Right lung (tissue), 5 donors: ENCODE measurements around the gene APCDD1L. TPM values are rescaled to one million over a fixed set of nuclear protein-coding genes. Genes with fewer than 3 reads are reported as not detected.
A peak's percentile ranks its signal among the peaks of the same experiment; 100 is the strongest.
"Not testable (repeated sequence)": the region's sequence is repeated elsewhere in the genome, so short reads cannot be mapped to it uniquely, and the experiment has no call there.

Experiments
- DNase-seq, 2 donors: peaks; one replicate each; pipeline ENCODE4 v3.0.0-alpha.2; 2013
- polyA plus RNA-seq, 5 donors: library from polyadenylated mRNA; unstranded; fragments of 120-200 nt; gene quantifications; one replicate each; pipeline versions ENCODE4 v1.2.1 to v1.2.3, GENCODE V29; 2013; ENCODE audit warnings: inconsistent platforms in 1 of 5, low replicate concordance in 1 of 5; ENCODE audit not compliant: insufficient read length in 5 of 5, insufficient read depth in 1 of 5

The APCDD1L gene
- polyA plus RNA-seq, 5 donors = 0.07 to 0.21 TPM; not detected in 3

DNA sequence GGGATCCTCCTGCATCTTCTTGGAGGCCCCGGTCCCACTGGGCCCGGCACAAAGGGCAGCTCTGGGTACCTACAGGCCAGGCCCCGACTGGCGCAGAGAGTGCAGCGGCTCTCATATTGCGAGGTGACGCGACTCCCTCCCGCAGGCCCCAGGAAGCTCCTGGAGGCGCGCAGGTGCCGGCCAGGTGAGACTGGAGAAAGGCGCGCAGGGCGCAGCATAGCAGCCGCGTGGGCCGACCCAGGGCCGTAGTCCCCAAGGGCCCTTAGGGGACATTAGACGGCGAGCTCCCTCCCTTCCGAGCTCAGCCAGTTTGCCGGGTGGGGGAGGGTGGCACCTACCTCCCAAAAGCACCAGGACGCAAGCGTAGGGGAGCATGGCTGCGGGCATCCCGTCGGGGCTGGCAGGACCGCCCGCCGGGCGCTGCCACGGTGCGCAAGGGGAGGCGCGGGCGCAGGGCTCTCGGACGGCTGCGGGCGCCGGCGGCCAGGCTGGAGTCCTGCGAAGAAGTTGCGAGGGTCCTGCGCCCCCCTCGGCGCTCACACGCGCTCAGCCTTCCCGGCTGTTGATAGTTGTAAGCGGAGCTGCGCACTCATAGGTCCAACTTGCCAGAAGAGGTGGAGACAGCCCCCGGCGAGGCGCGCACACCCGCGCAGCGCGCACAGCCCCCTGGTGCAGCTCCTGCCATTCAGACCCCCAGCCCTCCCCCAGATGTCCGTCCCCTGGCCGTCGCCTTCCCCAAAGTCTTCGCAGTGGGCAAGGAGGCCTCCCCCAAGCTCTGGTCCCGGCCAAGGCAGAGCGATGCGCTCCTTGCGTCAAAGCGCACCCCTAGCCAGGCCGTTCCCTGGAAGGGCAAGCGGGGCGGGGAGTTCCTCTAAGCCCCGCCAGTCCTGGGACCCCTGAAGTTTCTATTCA, 622 bp downstream of the APCDD1L start:
- DNase-seq = no peak

DNA sequence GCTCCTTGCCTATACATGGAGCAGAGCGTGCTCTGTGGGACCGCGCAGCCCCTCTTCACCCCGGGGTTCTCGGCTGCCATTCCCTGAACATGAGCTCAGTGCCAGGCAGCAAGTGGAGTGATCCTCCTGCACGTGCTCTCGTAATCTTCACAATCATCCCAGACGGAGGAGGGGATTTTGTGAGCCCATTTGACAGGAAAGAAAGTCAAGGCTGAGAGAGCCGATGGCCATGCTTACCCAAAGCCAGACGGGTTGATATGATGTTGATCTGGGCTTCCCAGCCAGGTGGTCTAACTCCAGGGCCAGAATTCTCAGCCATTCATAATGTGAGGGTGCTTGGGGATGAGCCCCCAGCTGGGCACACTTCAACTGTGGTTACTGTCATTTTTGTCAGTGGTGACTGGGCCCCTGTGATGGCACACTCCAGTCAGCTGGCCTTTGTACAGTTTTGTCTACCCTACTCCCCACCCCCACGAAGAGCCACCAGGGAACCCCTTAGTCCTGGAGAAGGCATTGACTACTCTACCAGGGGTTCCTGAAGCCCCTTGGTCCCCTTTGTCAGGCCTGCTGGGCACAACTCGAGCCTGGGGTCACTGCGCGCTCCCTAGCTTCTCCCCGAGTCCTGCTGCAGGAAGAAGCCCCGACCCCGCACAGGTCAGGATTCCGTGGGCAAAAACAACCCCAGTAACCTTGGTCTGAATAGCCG, 1.5 kb downstream of the APCDD1L start:
- DNase-seq = no peak

DNA sequence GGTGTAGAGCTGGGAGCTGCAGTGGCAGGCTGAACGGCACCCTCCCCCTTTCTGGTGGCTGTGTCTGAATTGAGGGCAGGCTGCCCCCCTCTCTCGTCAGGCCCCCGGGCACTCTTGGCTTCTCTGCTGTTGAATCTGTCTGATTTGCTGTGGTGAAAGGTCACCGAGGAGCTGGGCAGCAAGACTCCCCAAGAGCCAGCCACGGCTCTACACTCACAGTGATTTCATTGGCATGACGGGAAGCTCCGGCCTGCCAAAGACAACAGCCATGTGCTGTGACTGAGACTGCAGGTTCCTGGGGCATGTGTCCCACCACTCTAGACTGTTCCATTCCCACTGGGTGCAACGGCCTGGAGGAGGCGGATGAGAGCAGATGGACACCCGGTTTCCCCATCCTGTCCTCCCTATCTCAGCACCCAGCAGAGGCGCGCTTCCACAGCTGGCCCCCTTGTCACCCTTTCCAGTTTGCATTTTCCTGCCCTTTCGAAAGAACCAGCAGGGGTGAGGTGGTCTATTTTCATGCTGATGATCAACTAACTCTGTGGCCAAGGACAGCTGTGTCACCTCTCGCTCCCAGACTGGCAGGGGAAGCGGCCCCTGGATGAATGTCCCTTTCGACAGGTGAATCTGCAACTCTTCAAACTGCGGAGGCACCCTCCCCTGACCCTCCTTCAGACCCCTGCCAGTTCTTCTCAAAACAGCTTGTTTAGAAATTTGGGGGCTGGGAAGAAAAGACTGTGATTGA, 2.2 kb downstream of the APCDD1L start:
- DNase-seq = no peak

DNA sequence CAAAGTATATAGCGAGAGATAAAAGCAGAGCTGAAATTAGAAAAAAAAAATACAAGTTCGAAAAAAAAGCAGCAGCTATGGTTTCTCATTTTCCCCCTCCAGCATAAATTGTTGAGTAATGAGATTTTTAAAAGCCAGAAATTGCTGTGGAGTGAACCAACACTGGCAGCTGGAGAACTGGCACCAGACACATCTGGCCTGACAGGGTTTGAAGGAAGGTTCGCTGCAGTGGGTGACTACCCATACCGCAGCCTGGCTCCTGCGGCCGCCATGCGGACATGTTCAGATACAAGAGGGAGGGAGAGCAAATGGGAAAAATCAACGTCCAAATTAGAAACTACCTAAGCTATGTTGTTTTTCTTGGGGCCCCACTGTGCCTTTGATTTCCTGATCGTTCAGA, 3.3 kb downstream of the APCDD1L start:
- DNase-seq = no peak

DNA sequence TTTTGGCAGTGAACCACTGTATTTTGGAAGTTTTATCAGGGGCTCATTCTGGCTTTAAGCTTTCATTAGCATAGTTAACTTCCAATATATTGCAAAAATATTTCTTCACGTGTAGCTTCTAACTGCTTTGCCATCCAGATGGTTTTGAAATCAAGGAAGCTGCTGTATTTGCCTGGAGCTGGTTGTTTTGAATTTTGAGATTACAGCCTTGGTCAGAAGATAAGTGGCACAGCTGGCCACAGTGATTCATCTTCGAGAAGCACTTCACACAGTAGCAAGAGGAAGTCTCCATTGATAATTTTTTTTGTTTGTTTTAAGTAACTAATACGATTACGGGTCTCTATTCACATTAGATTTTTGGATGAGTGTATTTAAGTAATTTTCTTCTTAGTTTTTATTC, 3.8 kb downstream of the APCDD1L start:
- DNase-seq = peak in 1 of 2 donors; percentile 32

DNA sequence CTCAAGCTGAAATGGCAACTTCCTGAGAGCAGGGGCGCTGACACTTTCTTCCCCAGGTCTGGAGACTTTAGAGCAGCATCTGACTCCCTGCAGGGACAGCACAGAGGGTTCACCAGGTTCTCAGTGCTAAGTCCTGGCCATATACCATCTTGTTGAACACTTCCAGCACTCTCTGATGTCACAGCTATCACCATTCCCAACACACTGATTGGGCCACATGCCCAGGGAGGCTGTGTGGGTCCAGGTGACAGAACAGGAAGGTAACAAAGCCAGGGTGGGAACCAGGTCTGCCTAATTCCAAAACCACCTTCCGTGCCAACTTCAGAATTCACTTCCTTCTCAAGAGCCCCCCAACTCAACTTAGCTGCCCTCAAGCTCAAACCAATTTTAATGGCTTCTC, 4.3 kb downstream of the APCDD1L start:
- no peak for DNase-seq

DNA sequence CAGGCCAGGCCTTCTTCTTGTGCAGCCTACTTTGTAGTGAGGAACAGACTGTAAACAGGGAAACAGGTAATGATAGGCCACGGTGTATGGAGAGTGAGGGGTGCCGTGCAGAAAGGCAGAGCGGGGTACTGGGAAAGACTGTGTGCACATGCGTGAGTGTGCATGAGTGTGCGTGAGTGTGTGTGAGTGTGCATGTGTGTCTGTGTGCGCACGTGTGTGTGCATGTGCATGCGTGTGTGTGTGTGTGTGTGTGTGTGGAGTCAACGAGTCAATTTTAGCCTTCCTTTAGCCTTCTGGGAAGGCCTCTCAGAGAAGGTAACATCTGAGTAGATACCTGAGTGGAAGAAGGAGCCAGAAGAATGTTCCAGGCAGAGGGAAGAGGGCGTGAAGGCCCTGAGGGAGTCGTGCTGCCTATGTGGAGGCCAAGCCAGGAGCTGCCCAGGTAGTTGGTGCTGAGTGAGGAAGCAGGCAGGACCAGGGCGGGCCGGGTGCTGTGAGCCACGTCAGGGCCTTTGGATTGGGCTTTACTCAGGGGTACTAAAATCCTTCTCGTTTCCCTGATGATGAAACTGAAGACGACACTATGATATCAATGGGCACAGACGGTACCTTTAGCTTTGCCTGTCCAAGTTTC, 6.3 kb downstream of the APCDD1L start:
- no peak for DNase-seq

DNA sequence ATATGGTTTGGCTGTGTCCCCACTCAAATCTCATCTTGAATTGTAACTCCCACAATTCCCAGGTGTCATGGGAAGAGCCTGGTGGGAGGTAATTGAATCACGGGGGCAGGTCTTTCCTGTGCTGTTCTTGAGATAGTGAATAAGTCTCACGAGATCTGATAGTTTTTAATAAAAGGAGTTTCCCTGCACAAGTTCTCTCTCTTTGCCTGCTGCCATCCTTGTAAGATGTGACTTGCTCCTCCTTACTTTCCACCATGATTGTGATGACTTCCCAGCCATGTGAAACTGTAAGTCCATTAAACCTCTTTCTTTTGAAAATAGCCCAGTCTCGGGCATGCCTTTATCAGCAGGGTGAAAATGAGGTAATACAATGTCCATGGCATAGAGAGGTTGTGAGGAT, 8.2 kb downstream of the APCDD1L start:
- not testable (repeated sequence) for DNase-seq

DNA sequence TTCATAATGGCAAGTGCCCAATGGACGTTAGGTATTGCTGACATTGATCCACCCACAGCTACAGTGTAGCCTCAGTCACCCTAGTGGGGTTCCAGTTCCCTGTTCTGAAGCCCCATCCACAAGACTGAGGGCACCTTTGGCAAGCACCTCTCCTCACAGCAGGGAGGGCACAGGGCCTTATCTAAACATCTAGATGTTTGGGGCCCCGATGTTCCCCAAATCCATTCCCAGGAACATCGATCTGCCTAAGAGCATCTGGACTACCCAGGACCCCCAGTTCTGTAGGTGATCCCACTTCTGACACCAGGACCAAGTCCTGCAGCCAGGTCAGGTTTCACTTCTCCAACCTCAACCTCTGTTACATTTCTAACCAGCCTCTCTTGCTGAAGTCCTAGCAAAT, 10.6 kb downstream of the APCDD1L start:
- DNase-seq = no peak

DNA sequence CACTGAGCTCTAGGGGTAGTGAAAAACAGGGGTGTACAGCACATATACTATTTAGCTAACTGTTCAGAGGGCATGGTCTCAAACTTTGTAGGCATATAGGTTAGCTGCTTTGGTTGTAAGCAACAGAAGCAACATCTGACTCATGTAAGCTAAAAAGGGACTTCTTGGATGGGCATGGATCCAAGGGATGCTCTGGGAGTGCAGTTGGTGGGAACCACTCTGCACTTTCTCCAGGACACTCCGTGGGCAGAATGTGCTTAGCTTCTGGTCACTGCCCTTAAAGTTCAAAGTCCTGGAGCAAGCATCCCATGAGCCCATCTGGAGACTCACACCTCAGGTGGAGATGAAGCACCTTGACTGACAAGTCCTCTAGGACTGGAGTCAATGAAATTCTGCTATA, 11.5 kb downstream of the APCDD1L start:
- DNase-seq = no peak

DNA sequence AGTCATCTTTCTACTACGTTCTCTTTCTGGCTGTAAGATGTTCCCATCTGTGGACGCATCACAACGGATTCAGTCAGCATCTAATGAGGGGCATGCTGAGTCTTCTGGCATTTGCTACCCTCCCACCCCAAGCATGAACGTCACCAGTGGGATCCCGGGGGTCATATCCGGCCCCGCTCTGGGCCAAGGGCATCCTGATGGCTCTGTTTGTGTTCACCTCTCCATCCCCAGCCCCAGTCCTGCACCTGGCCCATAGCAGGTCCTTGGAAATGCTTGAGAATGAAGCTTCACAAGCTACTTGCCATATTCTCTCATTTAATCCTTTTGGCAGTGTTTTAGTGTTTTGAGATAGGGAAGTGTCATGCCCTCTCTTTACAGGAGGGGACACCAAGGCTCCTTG, 14.9 kb downstream of the APCDD1L start:
- DNase-seq = no peak

DNA sequence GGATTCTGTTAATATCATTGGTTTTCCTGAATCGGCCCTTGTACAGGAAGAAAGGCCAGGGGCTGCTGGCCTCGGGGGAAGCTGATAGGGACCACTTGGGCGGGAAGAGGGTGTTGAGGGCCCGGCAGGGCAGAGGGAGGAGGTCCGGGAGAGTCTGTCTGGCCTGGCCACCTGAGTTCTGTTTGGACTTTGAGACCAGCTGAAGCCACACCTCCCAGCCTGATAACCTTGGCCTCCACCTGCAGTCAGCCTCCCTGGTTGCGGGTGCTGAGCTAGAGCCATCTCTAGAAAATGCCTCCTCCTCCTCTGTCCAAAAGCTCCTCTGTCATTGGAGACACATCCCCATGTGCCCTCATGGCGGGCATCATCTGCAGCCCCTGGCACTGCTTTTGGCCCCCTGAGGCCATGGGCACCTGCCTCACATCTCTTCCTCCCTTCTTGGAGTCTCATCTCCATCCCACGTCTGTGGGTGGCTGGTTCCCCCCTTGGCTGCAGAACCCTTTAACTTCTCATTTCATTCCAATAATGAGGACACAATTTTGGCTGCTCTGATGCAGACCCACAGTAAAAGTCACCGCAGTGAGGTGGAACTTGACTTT, 16.6 kb downstream of the APCDD1L start:
- no peak for DNase-seq

DNA sequence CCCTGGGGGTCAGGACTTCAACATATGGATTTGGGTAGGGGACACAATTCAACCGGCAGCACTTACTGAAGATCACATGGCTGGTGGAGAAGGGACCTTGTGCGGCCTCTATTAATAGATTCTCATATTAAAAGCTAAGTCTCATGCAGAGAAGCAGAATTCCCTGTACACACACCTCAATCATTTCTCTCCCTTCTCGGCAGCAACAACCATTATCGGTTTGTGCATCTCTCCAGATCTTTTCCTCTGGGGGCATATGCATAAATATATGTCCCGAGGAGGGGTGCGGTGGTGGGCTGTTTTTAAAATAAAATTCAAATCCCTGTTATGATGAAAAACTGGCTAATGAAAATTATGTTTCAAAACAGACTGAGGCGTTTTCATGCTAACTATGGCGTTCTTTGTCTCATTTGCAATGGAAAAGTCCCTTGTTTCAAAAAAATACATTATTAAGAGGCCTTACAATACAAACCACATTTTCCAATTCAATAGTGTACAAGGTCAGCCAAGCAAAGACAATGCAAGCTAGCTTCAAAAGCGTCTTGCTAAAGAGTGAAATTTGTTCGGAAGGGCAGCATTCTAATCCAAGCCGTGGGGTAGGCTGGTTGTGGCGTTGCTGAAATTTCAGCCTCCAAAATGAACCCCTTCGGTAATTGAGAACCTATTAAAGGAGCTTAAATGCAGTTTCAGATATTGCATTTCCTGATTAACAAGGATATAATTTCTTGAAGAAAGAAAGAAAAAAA, 17.3 kb downstream of the APCDD1L start:
- DNase-seq = no peak

DNA sequence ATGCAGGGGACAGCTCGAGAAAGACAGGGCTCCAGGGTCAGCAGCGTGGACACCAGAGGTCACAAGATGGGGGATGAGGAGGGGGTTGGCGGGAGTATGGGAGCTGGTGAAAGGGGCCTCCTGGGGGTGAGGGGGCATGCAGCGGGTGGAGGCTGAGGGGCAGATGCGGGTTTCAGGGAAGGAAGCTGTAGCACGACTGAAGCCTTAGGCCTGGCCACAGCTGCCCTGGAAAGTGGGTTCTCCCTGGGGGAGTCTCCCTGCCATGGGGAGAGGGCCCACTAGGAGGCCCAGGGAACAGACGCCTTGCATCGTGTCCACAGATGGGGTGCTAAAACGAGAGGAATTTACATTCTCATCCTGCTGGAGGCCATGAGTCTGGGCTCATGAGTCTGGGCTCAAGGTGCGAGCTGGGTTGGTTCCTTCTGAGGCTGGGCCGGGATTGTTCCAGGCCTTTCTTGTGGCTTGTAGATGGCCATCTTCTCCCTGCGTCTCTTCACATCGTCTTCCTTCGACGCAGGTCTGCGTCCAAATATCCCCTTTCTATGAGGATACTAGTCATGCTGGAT, 18.0 kb downstream of the APCDD1L start:
- DNase-seq = no peak

DNA sequence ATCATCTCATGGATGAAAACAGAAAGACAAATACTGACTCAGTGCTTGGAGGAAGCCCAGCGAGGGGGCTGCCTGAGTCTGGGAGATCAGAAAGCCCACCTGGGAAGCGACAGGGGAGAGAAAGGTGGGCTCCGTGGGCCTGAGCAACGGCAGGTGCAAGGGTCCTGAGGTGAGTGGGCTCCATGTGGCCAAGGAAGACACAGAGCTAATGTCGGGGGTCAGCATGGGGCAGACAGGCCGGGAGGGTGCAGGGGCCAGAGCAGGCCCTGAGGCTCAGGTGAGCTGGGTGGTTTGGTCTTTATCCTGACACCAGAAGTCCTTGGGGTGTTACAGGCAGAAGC, 18.8 kb downstream of the APCDD1L start:
- DNase-seq = no peak

DNA sequence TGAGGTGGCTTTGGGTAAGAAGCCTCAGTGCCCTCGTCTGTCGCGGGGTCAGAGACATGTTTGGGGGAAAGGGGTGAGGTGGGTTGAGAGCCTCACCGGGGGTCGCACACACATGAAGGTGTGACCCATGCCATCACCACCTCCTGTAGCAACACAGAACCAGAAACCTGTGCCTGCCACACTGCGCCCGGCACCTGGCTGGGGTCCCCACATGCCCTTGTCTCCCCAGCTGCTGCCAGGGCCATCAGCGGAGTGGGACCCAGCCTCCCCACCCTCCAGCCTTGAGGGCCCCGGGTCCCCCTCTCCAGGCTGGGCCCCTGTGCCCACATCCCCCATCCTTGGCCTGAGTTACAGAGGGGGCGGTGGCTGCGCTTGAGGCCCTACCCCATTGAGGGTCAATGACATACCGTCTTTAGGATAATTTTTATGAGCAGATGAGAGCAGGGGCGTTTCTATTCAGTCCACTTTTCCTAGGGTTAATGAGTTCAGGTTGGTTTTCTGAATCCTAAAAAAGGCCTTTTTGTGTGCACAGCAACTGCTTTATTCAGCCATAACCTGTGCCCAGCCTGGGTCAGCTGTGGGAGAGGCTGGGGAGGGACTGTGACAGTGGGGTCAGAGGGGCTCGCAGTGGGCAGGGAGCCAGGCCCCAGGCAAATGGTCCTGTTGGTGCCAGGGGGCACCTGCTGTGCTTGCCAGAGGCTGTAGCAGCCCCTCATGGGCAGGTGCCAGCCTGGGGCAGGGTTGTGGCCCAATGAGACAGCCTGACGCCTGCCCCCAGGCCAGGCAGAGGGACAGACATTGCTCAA, 19.4 kb downstream of the APCDD1L start:
- DNase-seq = no peak

DNA sequence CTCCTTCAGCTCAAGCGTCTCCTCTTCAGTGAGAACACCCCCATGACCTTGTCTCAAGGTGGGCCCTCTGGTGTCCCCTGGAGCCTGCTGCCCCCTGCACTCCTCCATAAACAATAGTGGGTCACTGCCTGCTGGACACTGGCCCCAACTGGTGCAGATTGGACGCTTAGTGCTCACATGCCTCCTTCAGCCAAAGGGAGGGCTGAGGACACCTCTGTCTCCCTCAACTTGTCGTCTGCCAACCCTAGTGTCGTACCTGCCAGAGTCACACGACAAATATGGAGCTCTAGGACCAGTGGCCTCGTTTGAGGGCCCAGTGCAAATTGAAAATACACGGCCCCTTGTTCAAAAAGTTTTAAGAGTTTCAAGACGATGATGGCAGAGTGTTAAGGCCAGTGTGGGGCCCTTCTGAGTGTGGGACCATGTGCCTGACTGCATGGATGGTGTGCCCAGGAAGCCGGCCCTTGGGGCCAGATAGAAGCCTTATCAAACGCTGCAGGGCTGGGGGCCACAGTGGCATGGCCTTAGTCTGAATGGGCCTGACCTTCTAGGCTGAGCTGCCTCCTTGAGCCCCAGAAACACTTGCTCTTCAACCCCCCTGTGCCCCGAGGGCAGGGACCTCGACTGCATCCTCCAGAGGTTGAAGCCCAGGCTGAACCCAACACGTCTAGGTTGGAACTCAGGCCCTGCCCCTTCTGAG, 20.1 kb downstream of the APCDD1L start:
- DNase-seq = no peak

DNA sequence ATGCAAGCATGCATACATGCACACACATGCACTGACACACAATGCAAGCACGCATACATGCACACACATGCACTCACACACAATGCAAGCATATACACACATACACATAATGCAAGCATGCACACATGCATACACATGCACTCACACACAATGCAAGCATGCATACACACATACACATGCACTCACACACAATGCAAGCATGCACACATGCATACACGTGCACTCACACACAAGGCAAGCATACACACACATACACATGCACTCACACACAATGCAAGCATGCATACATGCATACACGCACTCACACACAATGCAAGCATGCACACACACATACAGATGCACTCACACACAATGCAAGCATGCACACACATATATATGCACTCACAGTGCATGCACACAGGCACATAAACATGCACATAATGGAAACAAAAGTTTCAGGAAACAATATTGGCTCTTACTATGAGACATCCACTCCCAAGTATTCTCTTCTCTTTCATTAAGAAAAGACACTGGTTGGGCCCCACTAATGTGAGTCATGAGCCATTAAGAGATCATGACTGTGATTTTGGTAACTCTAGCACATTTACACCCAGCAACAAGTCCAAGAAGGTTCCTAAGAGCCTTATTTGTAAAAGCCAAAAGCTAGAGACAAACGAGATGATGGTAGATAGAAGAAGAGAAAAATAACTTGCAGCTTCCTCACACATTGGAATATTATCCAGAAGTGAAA, 22.2 kb downstream of the APCDD1L start:
- no peak for DNase-seq
